ENCODE results near the gene CT47B1.

DNA sequence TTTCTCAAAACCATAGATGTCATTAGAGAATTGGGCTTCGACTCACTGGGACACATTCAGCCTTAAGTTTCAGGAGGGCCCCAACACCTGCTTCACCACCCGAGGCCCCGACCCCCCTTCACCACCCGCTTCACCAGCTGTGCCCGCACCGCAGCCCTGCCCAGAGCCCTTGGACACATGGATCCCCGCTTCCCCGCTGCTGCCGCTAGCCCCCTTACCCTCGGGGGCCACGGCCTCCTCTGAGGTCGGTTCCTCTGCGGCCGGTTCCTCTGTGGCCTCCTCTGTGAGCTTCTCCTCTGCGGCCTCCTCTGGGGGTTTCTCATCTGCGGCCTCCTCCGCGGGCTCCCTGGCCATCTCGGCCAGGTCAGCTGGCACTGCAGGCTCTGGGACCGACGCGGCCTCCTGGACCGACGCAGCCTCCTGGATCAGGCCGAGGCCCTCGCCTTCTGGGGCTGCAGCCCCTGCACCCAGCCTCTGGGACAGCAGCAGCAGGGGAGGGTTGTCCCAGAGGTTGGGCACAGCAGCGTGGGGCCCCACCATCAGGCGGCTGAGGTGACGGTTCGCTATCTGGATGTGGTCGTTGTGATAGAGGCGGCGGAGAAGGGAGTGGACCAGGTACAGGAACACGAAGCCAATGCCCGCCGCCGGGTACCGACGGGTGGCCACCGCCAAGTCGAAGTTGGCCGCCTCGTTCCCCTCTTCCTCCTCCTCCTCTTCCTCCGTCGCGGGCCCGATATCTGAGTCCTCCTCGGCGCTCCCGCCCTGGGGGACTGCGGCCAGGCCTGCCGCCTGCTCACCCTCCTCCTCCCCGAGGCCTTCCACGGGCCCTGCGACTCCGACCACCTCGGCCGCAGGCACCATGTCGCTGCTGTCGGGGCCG lies 748 bp downstream of the CT47B1 start:
- TF ChIP-seq, protein P1, sequence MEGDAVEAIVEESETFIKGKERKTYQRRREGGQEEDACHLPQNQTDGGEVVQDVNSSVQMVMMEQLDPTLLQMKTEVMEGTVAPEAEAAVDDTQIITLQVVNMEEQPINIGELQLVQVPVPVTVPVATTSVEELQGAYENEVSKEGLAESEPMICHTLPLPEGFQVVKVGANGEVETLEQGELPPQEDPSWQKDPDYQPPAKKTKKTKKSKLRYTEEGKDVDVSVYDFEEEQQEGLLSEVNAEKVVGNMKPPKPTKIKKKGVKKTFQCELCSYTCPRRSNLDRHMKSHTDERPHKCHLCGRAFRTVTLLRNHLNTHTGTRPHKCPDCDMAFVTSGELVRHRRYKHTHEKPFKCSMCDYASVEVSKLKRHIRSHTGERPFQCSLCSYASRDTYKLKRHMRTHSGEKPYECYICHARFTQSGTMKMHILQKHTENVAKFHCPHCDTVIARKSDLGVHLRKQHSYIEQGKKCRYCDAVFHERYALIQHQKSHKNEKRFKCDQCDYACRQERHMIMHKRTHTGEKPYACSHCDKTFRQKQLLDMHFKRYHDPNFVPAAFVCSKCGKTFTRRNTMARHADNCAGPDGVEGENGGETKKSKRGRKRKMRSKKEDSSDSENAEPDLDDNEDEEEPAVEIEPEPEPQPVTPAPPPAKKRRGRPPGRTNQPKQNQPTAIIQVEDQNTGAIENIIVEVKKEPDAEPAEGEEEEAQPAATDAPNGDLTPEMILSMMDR (conservative IDR thresholded peaks at IDR 0.05; ENCODE audit: low read depth, low read length), result no peak
- TF ChIP-seq POLR2A (IDR thresholded peaks at IDR 0.05; ENCODE audit: low read depth, low read length) (no peak), FOS (IDR thresholded peaks at IDR 0.05; ENCODE audit: low read depth, low read length) (no peak), BHLHE40 (IDR thresholded peaks at IDR 0.05; ENCODE audit: low read depth, low read length) (no peak), MAFK (IDR thresholded peaks at IDR 0.05; ENCODE audit: low read depth, low read length) (no peak), CHD1 (IDR thresholded peaks at IDR 0.05; ENCODE audit: low read depth, low read length) (no peak)
